Gastrocnemius medialis (tissue), 4 donors: ENCODE results near the gene TMEM272. TPM values are rescaled to one million over a fixed set of nuclear protein-coding genes. Genes with fewer than 3 reads are reported as not detected.

Experiments
- ATAC-seq, 2 donors: fragments of 150-250 bp; one replicate each; pipeline ENCODE4 v1.9.1; 2016
- DNase-seq, 2 donors: peaks; one replicate each; pipeline ENCODE4 v3.0.0-alpha.2; 2019
- H3K27ac ChIP-seq, 4 donors: fragments of 200-600 bp; sonication (generic); 1 replicate in 1 of 4; 2 replicates in 3 of 4; pipeline ENCODE4 v1.5.1; 2016 to 2018; ENCODE audit warnings: mild to moderate bottlenecking in 2 of 4, moderate library complexity in 1 of 4
- H3K27me3 ChIP-seq, 3 donors: fragments of 200-600 bp; sonication (generic) in 2 of 3; 1 replicate in 1 of 3; 2 replicates in 2 of 3; pipeline versions ENCODE4 v1.5.1 to v1.6.0; 2016 to 2019; ENCODE audit warnings: mild to moderate bottlenecking in 1 of 3, moderate library complexity in 1 of 3
- H3K36me3 ChIP-seq, 2 donors: fragments of 200-600 bp; sonication (generic) in 1 of 2; one replicate each; pipeline ENCODE4 v1.5.1; 2017 to 2018
- H3K4me1 ChIP-seq, 2 donors: fragments of 200-600 bp; sonication (generic) in 1 of 2; one replicate each; pipeline ENCODE4 v1.5.1; 2016 to 2017; ENCODE audit warnings: mild to moderate bottlenecking in 2 of 2
- H3K4me3 ChIP-seq, 4 donors: fragments of 200-600 bp; sonication (generic) in 3 of 4; 1 replicate in 1 of 4; 2 replicates in 3 of 4; pipeline ENCODE4 v1.5.1; 2016 to 2019; ENCODE audit warnings: mild to moderate bottlenecking in 2 of 4
- H3K9me3 ChIP-seq, 3 donors: fragments of 200-600 bp; sonication (generic) in 2 of 3; 1 replicate in 1 of 3; 2 replicates in 2 of 3; pipeline ENCODE4 v1.5.1; 2016 to 2019
- CTCF ChIP-seq, 5 experiments: fragments of 450-650 bp in 3 of 5; fragments of 200-600 bp in 2 of 5; sonication (generic) in 2 of 5; IDR thresholded peaks in 4 of 5; conservative IDR thresholded peaks in 1 of 5; 1 replicate in 4 of 5; 2 replicates in 1 of 5; pipeline ENCODE4 v1.5.1; 2016 to 2019; ENCODE audit warnings: antibody characterized with exemption in 5 of 5, mild to moderate bottlenecking in 3 of 5, moderate library complexity in 3 of 5
- POLR2A ChIP-seq, 2 donors: fragments of 450-650 bp; IDR thresholded peaks; one replicate each; pipeline ENCODE4 v1.6.1; 2017; ENCODE audit warnings: antibody characterized with exemption in 2 of 2, mild to moderate bottlenecking in 2 of 2, moderate library complexity in 2 of 2
- in situ Hi-C, 4 donors: fragments of 200-750 bp; cut with MboI; loops; one replicate each; pipeline versions ENCODE4 v1.15.0 to v1.8.0; 2017; ENCODE audit warnings: low sequenced_read_pairs in 4 of 4
- intact Hi-C: fragments of 100-400 bp; cut with DNase I; formaldehyde crosslinking; loops from one replicate; pipeline ENCODE4 v1.15.1; 2023; ENCODE audit warnings: low total_unique reads
- total RNA-seq, 4 donors: library from RNA; depleted of rRNA; stranded (reverse); fragments of >200 nt; gene quantifications; one replicate each; pipeline versions ENCODE4 v1.1.0 to v1.2.3, GENCODE V29; 2016

The TMEM272 gene
- total RNA-seq = under 1 TPM in 3 of 4 donors, not detected in 1; 0.20 to 0.41 (median 0.27) TPM

- no peaks in the 10 kb centered on the region for H3K27me3 ChIP-seq
- no peaks in the 10 kb centered on the region for H3K4me1 ChIP-seq
- H3K27ac ChIP-seq = no peak within 1 kb of the TSS
- no peaks in the 10 kb centered on the region for H3K9me3 ChIP-seq
- no peak for DNase-seq
- ATAC-seq = peak in 1 of 2 donors; percentile 76
- H3K36me3 ChIP-seq = no peaks in the 10 kb centered on the region
- in situ Hi-C loops (no loop called here), intact Hi-C loops (loop anchor here (1.0 kb wide), 1 partner anchor 282 kb away; no protein-coding TSS in a partner anchor)
- TF ChIP-seq CTCF (IDR thresholded peaks at IDR 0.05 in 4 of 5, conservative IDR thresholded peaks at IDR 0.05 in 1 of 5) = peak; percentile 43 to 88 (median 73)
- no peak for TF ChIP-seq POLR2A (IDR thresholded peaks at IDR 0.05)
- H3K4me3 ChIP-seq = peak within 1 kb of the TSS; percentile 7 to 47 (median 14)
Observed at GRCh38 chr13:51844862-51845573, at the start of gene TMEM272. Gene TMEM272 (minus strand): TSS chr13:51845177. CDS start chr13:51838530, 6,647 bp downstream.

- TF ChIP-seq CTCF (IDR thresholded peaks at IDR 0.05 in 4 of 5, conservative IDR thresholded peaks at IDR 0.05 in 1 of 5) = no peak
- TF ChIP-seq POLR2A (IDR thresholded peaks at IDR 0.05) = no peak
Observed at GRCh38 chr13:51894239-51894638, 49.3 kb upstream of the TMEM272 start.

GRCh38 chr13:51892657-51893056 is 47.7 kb upstream of the TMEM272 start:
- intact Hi-C loops (no loop called here), in situ Hi-C loops (no loop called here)
- ATAC-seq = no peak

More at GRCh38 chr13:51894239-51894638, 49.3 kb upstream of the TMEM272 start:
- Histone ChIP-seq H3K36me3 (no peaks in the 10 kb centered on the region), H3K4me1 (no peaks in the 10 kb centered on the region), H3K27ac (no peak overlapping the region), H3K27me3 (no peaks in the 10 kb centered on the region), H3K4me3 (no peak overlapping the region), H3K9me3 (no peaks in the 10 kb centered on the region)
- in situ Hi-C loops (no loop called here), intact Hi-C loops (no loop called here)
- ATAC-seq (no peak), DNase-seq (no peak)

GRCh38 chr13:51887468-51887867 is 42.5 kb upstream of the TMEM272 start:
- no peaks in the 10 kb centered on the region for H3K4me1 ChIP-seq
- H3K27me3 ChIP-seq = no peaks in the 10 kb centered on the region
- DNase-seq = no peak
- intact Hi-C loops (no loop called here), in situ Hi-C loops (no loop called here)
- H3K9me3 ChIP-seq = no peaks in the 10 kb centered on the region
- TF ChIP-seq CTCF (IDR thresholded peaks at IDR 0.05 in 4 of 5, conservative IDR thresholded peaks at IDR 0.05 in 1 of 5) = no peak
- no peak for TF ChIP-seq POLR2A (IDR thresholded peaks at IDR 0.05)
- H3K4me3 ChIP-seq = no peak overlapping the region
- H3K27ac ChIP-seq = no peak overlapping the region
- H3K36me3 ChIP-seq = no peaks in the 10 kb centered on the region
- ATAC-seq = no peak

More at GRCh38 chr13:51892657-51893056, 47.7 kb upstream of the TMEM272 start:
- H3K9me3 ChIP-seq = no peaks in the 10 kb centered on the region
- H3K36me3 ChIP-seq = no peaks in the 10 kb centered on the region
- H3K4me1 ChIP-seq = no peaks in the 10 kb centered on the region
- no peak for DNase-seq
- no peak overlapping the region for H3K4me3 ChIP-seq
- TF ChIP-seq CTCF (IDR thresholded peaks at IDR 0.05 in 4 of 5, conservative IDR thresholded peaks at IDR 0.05 in 1 of 5) = no peak
- no peak for TF ChIP-seq POLR2A (IDR thresholded peaks at IDR 0.05)
- H3K27me3 ChIP-seq = no peaks in the 10 kb centered on the region
- H3K27ac ChIP-seq = no peak overlapping the region
